Hepatocyte (in vitro differentiated cells): ENCODE data around the gene BATF3.

ENCODE experiments used
- CTCF ChIP-seq: fragments of 200-600 bp; sonication (generic); IDR thresholded peaks from 2 replicates; pipeline ENCODE4 v1.5.1; 2016; ENCODE audit warnings: antibody characterized with exemption, mild to moderate bottlenecking; ENCODE audit not compliant: poor library complexity
- EZH2 ChIP-seq: fragments of 200-600 bp; sonication (generic); IDR thresholded peaks from 2 replicates; pipeline ENCODE4 v1.6.1; 2016; ENCODE audit warnings: antibody characterized with exemption, mild to moderate bottlenecking, borderline replicate concordance
- EZH2phosphoT487 ChIP-seq: fragments of 200-600 bp; sonication (generic); IDR thresholded peaks from one replicate; pipeline ENCODE4 v1.6.1; 2018; ENCODE audit warnings: antibody characterized with exemption, mild to moderate bottlenecking, low read depth, moderate library complexity; ENCODE audit not compliant: unreplicated experiment, severe bottlenecking

- no peak for TF ChIP-seq CTCF
- TF ChIP-seq EZH2: no peak
- TF ChIP-seq EZH2phosphoT487: no peak
These were observed 10.9 kb upstream of the BATF3 start for GRCh38 chr1:212710566-212710965.
